Measurements from ENCODE around the gene CD74. TPM values are rescaled to one million over a fixed set of nuclear protein-coding genes. Genes with fewer than 3 reads are reported as not detected.

The CD74 gene
- total RNA-seq, 4 donors from 2014 or later, result 397 to 1,386 (median 625) TPM

DNA sequence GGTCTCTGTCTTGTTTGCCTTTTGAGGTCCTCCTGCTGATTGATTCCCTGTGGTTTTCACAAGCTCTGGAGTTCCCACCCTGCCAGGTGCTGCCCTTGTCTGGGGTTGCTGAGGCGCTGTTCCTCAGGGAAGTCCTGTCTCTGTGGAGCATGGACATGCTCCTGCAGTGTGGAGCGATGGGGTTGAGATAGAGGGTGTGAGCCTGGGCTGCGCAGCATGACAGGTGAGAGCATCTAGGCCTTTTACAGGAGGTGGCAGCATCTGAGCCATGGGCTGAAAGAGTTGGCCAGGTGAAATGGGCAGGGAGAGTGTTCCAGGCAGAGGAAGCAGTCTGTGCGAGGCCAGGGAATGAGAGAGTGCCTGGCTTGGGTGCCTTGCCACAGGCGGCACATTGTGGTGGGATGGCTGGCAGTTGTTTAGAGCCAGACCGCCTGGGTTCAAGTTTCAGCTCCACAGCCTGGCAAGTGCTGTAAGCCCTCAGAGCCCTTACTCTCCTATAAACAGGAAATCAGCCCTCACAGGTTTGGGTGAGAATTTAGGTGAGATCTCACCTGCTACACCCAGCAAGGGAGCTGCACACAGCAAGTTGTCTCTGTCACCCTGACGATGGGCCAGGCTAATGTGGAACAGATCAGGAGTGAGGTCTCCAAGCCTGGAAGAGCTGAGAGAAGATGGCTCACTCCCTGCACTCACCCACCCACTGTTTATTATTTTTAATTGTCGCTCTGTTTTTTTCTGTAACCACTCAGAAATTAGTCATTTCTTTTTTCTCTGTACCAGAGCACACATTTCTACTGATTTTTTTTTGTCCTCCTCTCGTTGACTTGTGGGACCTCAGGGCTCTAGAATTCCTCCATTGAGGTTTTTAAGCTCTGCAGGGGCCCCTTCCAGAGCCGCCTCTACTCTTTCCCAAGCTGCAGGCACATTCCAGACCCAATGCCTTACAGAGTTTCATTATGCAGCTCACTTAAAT, 35.6 kb downstream of the CD74 start:
- TF ChIP-seq, protein P1, sequence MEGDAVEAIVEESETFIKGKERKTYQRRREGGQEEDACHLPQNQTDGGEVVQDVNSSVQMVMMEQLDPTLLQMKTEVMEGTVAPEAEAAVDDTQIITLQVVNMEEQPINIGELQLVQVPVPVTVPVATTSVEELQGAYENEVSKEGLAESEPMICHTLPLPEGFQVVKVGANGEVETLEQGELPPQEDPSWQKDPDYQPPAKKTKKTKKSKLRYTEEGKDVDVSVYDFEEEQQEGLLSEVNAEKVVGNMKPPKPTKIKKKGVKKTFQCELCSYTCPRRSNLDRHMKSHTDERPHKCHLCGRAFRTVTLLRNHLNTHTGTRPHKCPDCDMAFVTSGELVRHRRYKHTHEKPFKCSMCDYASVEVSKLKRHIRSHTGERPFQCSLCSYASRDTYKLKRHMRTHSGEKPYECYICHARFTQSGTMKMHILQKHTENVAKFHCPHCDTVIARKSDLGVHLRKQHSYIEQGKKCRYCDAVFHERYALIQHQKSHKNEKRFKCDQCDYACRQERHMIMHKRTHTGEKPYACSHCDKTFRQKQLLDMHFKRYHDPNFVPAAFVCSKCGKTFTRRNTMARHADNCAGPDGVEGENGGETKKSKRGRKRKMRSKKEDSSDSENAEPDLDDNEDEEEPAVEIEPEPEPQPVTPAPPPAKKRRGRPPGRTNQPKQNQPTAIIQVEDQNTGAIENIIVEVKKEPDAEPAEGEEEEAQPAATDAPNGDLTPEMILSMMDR (IDR thresholded peaks at IDR 0.05; ENCODE audit: low read depth), result no peak

DNA sequence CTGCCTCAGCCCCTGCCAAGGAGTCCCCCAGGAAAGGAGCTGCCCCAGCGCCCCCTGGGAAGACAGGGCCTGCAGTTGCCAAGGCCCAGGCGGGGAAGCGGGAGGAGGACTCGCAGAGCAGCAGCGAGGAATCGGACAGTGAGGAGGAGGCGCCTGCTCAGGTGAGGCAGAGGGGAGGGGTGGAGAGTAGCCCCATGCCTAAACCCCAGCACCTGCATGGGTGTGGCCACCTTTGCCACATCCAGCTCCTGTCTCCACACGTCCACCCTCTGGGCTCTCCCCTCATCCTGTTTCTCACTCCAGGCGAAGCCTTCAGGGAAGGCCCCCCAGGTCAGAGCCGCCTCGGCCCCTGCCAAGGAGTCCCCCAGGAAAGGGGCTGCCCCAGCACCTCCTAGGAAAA, 38.1 kb downstream of the CD74 start:
- TF ChIP-seq, protein P1 (IDR thresholded peaks at IDR 0.05; ENCODE audit: low read depth), result no peak

DNA sequence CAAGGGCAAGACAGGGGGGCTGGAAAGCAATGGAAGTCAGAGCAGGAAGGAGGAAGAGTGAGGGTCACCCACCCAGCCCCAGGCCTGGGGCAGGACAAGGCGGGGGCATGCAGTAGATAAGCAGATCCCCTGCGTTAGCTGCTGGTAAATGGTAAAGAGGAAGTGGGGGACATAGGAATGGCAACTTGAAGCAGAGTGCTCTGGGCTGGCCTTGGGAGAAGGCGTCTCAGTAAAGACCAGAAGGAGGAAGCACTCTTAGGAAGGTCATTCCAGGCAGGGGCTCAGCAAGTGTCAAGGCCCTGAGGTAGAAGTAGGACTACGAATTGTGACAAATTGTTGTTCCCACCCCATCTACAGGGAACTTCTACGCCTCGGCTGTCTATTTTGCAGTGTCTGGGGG, 40.1 kb downstream of the CD74 start:
- TF ChIP-seq, protein P1 (IDR thresholded peaks at IDR 0.05; ENCODE audit: low read depth), result no peak

DNA sequence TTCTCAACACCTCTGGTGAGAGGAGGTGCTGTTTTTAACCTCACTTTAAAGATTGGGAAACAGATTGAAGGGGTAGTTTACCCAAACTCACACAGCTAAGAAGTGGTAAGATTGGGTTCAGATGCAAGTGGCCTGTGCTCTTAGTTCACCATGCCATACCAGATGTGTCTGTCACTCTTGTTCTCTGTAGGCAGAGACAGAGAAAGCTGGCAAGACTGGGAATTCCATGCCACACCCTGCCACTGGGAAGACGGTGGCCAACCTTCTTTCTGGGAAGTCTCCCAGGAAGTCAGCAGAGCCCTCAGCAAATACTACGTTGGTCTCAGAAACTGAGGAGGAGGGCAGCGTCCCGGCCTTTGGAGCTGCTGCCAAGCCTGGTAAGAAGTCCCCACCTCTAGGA, 44.2 kb downstream of the CD74 start:
- TF ChIP-seq, protein P1 (IDR thresholded peaks at IDR 0.05; ENCODE audit: low read depth), result no peak

DNA sequence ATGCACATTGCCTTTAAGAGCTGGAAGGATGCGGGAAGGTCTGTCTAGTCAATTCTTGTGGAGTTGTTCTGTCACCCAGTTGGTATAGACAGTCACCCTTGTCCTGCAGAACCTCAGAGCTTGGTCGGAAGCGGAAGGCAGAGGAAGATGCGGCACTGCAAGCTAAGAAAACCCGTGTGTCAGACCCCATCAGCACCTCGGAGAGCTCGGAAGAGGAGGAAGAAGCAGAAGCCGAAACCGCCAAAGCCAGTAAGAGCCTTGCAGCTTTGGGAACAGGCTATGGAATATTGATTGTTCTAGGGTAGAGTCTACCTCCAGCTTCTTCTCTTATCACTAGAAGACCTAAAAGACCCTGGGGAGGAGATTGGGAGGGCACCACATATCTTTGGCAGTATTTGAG, 48.7 kb downstream of the CD74 start:
- TF ChIP-seq, protein P1 (IDR thresholded peaks at IDR 0.05; ENCODE audit: low read depth), result no peak

DNA sequence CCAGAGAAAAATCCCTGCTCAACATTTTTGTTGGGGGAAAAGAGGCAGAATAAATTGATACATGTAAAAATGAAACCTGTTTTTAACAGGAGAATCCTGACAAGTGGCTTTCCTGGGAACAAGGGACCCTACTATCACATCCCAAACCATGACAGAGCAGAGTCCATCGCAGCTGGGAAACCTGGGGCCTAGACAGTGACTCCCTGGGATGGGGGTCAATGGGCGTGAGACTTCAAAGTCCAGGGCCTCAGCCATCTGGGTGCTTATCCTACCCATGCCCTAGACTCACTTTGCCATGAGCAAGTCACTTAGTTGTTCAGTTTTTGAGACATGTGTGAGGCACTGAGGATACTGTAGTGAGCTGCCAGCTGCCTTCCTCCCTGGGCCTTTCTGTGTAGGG, 49.5 kb downstream of the CD74 start:
- TF ChIP-seq, protein P1 (IDR thresholded peaks at IDR 0.05; ENCODE audit: low read depth), result no peak

DNA sequence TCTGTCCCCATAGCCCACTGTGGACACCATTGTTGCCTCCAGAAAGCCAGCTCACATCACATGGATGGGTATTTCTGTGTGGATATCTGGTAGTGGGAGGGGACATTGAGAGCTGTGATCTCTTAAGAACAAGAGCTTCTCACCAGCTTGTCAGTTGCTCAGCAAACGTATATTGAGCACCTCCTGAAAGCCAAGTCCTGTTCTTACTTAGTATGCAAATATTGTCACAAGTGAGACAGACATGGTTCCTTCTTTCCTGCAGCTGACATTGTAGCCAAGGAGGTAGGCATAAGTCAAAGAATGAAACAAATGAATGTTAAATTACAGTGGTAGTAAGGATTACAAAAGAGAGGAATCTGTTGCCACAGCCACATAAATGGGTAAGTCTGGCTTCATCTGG, 51.4 kb downstream of the CD74 start:
- TF ChIP-seq, protein P1 (IDR thresholded peaks at IDR 0.05; ENCODE audit: low read depth), result no peak

Data from subcutaneous adipose tissue (tissue), 4 donors.